Measurements from ENCODE around the gene SARDH.
"Not testable (repeated sequence)": the region's sequence is repeated elsewhere in the genome, so short reads cannot be mapped to it uniquely, and the experiment has no call there.

SARDH gene

GRCh38 chr9:133682818-133683585 is 55.1 kb downstream of the SARDH start:
- DNase-seq: no peak

GRCh38 chr9:133681658-133682306 is 56.4 kb downstream of the SARDH start:
- no peak for DNase-seq

GRCh38 chr9:133680976-133681657 is 57.0 kb downstream of the SARDH start:
- DNase-seq: no peak

- DNase-seq: no peak
Measured at GRCh38 chr9:133680250-133680975, 57.7 kb downstream of the SARDH start.

GRCh38 chr9:133679466-133680061 is 58.6 kb downstream of the SARDH start:
- DNase-seq: no peak

- no peak for DNase-seq
Measured at GRCh38 chr9:133679056-133679455, 59.1 kb downstream of the SARDH start.

- DNase-seq: peak; percentile 29
Measured at GRCh38 chr9:133677126-133678010, 60.8 kb downstream of the SARDH start.

- DNase-seq: no peak
Measured at GRCh38 chr9:133676450-133676849, 61.7 kb downstream of the SARDH start.

- DNase-seq: not testable (repeated sequence)
Measured at GRCh38 chr9:133675796-133676195, 62.4 kb downstream of the SARDH start.

GRCh38 chr9:133674091-133674490 is 64.1 kb downstream of the SARDH start:
- no peak for DNase-seq

GRCh38 chr9:133673258-133673655 is 64.9 kb downstream of the SARDH start:
- no peak for DNase-seq

- DNase-seq: no peak
Measured at GRCh38 chr9:133672503-133673257, 65.5 kb downstream of the SARDH start.

- no peak for DNase-seq
Measured at GRCh38 chr9:133671371-133671770, 66.8 kb downstream of the SARDH start.

- no peak for DNase-seq
Measured at GRCh38 chr9:133670466-133670865, 67.7 kb downstream of the SARDH start.

GRCh38 chr9:133669182-133669801 is 68.9 kb downstream of the SARDH start:
- no peak for DNase-seq

GRCh38 chr9:133667759-133668450 is 70.2 kb downstream of the SARDH start:
- no peak for DNase-seq

- DNase-seq: no peak
Measured at GRCh38 chr9:133666845-133667244, 71.3 kb downstream of the SARDH start.

GRCh38 chr9:133666387-133666786 is 71.8 kb downstream of the SARDH start:
- no peak for DNase-seq

- no peak for DNase-seq
Measured at GRCh38 chr9:133665535-133665934, 72.6 kb downstream of the SARDH start.

- no peak for DNase-seq
Measured at GRCh38 chr9:133665096-133665495, 73.1 kb downstream of the SARDH start.
